ENCODE measurements around the gene KDR. TPM values are rescaled to one million over a fixed set of nuclear protein-coding genes. Genes with fewer than 3 reads are reported as not detected.

KDR gene
- total RNA-seq, 1 donor from 2014 or later = 28.7 TPM

GRCh38 chr4:55035892-55036291 is 89.5 kb downstream of the KDR start:
- DNase-seq (ENCODE audit: low spot score) = no peak
- intact Hi-C loops (cut with DNase I) = no loop called here

- DNase-seq (ENCODE audit: low spot score) = no peak
- intact Hi-C loops (cut with DNase I) = loop anchor here (5.0 kb wide), 1 partner anchor 44 kb away; no protein-coding TSS in a partner anchor
Observed at GRCh38 chr4:55033296-55033695, 92.1 kb downstream of the KDR start.

GRCh38 chr4:55032788-55033187 is 92.6 kb downstream of the KDR start:
- intact Hi-C loops (cut with DNase I) = loop anchor here (5.0 kb wide), 1 partner anchor 45 kb away; no protein-coding TSS in a partner anchor
- no peak for DNase-seq (ENCODE audit: low spot score)

- no peak for DNase-seq (ENCODE audit: low spot score)
Observed at GRCh38 chr4:55032179-55032578, 93.2 kb downstream of the KDR start.

GRCh38 chr4:55031158-55031557 is 94.2 kb downstream of the KDR start:
- DNase-seq (ENCODE audit: low spot score) = no peak
- intact Hi-C loops (cut with DNase I) = loop anchor here (5.0 kb wide), 1 partner anchor 46 kb away; no protein-coding TSS in a partner anchor

More at GRCh38 chr4:55032179-55032578, 93.2 kb downstream of the KDR start:
- intact Hi-C loops (cut with DNase I) = loop anchor here (5.0 kb wide), 1 partner anchor 45 kb away; no protein-coding TSS in a partner anchor

GRCh38 chr4:55030589-55030988 is 94.8 kb downstream of the KDR start:
- intact Hi-C loops (cut with DNase I) = loop anchor here (5.0 kb wide), 1 partner anchor 47 kb away; no protein-coding TSS in a partner anchor
- no peak for DNase-seq (ENCODE audit: low spot score)

GRCh38 chr4:55029821-55030503 is 95.4 kb downstream of the KDR start:
- intact Hi-C loops (cut with DNase I) = loop anchor here (5.0 kb wide), 1 partner anchor 47 kb away; no protein-coding TSS in a partner anchor
- DNase-seq (ENCODE audit: low spot score) = no peak

- DNase-seq (ENCODE audit: low spot score) = no peak
- intact Hi-C loops (cut with DNase I) = no loop called here
Observed at GRCh38 chr4:55029321-55029720, 96.1 kb downstream of the KDR start.

Other genes starting within 250 kb of the KDR start
- 7.3 TPM for gene SRD5A3, start 220.6 kb upstream of the KDR start, total RNA-seq

Data from cardiac septum (tissue), 1 donor.